IMR-90 (cell line): ENCODE data around the gene ZNF726. TPM values are rescaled to one million over a fixed set of nuclear protein-coding genes. Genes with fewer than 3 reads are reported as not detected.
"Not testable (repeated sequence)": the region's sequence is repeated elsewhere in the genome, so short reads cannot be mapped to it uniquely, and the experiment has no call there.

ENCODE experiments used
- ATAC-seq: fragments of 200-7000 bp; cut with Tn5 transposase; 2 replicates; pipeline ENCODE4 v1.9.1; 2020; ENCODE audit warnings: low read depth, mild to moderate bottlenecking, moderate library complexity
- BruUV-seq: library from RNA; stranded (reverse); fragments of 400-500 nt; replicated peaks from 2 replicates; lab custom pipeline; 2021; lab: Mats Ljungman, UMichigan
- CTCF ChIA-PET: fragments of 300-600 bp; formaldehyde crosslinking; extraction: SDS; loops from one replicate; lab custom pipeline; 2021; ENCODE audit warnings: antibody characterized with exemption; lab: Yijun Ruan, JAX
- POLR2A ChIA-PET: fragments of 300-600 bp; sonication (Branson Sonifier 250); formaldehyde crosslinking; loops from one replicate; lab custom pipeline; 2022; ENCODE audit warnings: antibody characterized with exemption; ENCODE audit not compliant: unreplicated experiment; lab: Charles Lee
- DNase-seq: peaks from one replicate; pipeline ENCODE4 v3.0.0; 2013
- H2AFZ ChIP-seq: replicated peaks from 2 replicates; pipeline ENCODE3; 2013; ENCODE audit warnings: low read length, mild to moderate bottlenecking; ENCODE audit not compliant: poor library complexity
- H2AK5ac ChIP-seq: 2 replicates; pipeline ENCODE4 v1.6.1; 2013; ENCODE audit warnings: low read depth, low read length, inconsistent platforms
- H2AK9ac ChIP-seq: replicated peaks from 2 replicates; pipeline ENCODE3; 2013; ENCODE audit warnings: mild to moderate bottlenecking, low read depth, low read length, moderate library complexity; ENCODE audit not compliant: poor library complexity
- H2BK120ac ChIP-seq: 2 replicates; pipeline ENCODE4 v1.6.1; 2013; ENCODE audit warnings: low read depth, low read length, inconsistent platforms
- H2BK15ac ChIP-seq: 3 replicates; pipeline ENCODE4 v1.6.1; 2013; ENCODE audit warnings: low read depth, low read length, inconsistent platforms
- H2BK20ac ChIP-seq: 2 replicates; pipeline ENCODE4 v1.6.1; 2013; ENCODE audit warnings: low read depth, mild to moderate bottlenecking, inconsistent platforms, low read length, moderate library complexity
- H2BK5ac ChIP-seq: 2 replicates; pipeline ENCODE4 v1.6.1; 2013; ENCODE audit warnings: mild to moderate bottlenecking, low read depth, low read length, inconsistent platforms; ENCODE audit not compliant: poor library complexity, severe bottlenecking
- H3K14ac ChIP-seq: replicated peaks from 2 replicates; pipeline ENCODE4 v1.6.1; 2013; ENCODE audit warnings: low read depth, low read length, inconsistent platforms
- H3K18ac ChIP-seq: 2 replicates; pipeline ENCODE4 v1.6.1; 2013; ENCODE audit warnings: low read depth, low read length, control low read depth
- H3K23ac ChIP-seq: 2 replicates; pipeline ENCODE4 v1.6.1; 2013; ENCODE audit warnings: low read depth, low read length, inconsistent platforms
- H3K27ac ChIP-seq: 2 replicates; pipeline ENCODE4 v1.5.1; 2013; ENCODE audit warnings: mild to moderate bottlenecking, control low read depth, low read length; ENCODE audit not compliant: insufficient read depth
- H3K27me3 ChIP-seq: 2 replicates; pipeline ENCODE4 v1.6.1; 2013; ENCODE audit warnings: low read length; ENCODE audit not compliant: control insufficient read depth, insufficient read depth
- H3K36me3 ChIP-seq: 2 replicates; pipeline ENCODE4 v1.6.1; 2013; ENCODE audit warnings: low read length, mixed read lengths; ENCODE audit not compliant: control insufficient read depth, insufficient read depth
- H3K4ac ChIP-seq: 2 replicates; pipeline ENCODE4 v1.6.1; 2013; ENCODE audit warnings: low read depth, low read length, inconsistent platforms
- H3K4me1 ChIP-seq: 2 replicates; pipeline ENCODE4 v1.6.1; 2013; ENCODE audit warnings: low read length, mixed read lengths; ENCODE audit not compliant: control insufficient read depth, insufficient read depth
- H3K4me2 ChIP-seq: 2 replicates; pipeline ENCODE4 v1.6.1; 2013; ENCODE audit warnings: low read depth, mild to moderate bottlenecking, control low read depth, low read length, moderate library complexity
- H3K4me3 ChIP-seq: 2 replicates; pipeline ENCODE4 v1.5.1; 2013; ENCODE audit warnings: low read depth, mild to moderate bottlenecking, control low read depth, low read length, moderate library complexity; ENCODE audit not compliant: insufficient read depth
- H3K56ac ChIP-seq: 2 replicates; pipeline ENCODE4 v1.6.1; 2013; ENCODE audit warnings: low read length, inconsistent platforms; ENCODE audit not compliant: insufficient read depth; ENCODE audit errors: extremely low read depth
- H3K79me1 ChIP-seq, 2 experiments: 2 replicates each; pipeline ENCODE4 v1.6.1; 2013; ENCODE audit warnings: low read length in 2 of 2, inconsistent platforms in 1 of 2, low read depth in 1 of 2
- H3K9ac ChIP-seq: 2 replicates; pipeline ENCODE4 v1.6.1; 2013; ENCODE audit warnings: low read depth, low read length, control low read depth
- H3K9me1 ChIP-seq: 2 replicates; pipeline ENCODE4 v1.6.1; 2013; ENCODE audit warnings: low read length, inconsistent platforms; ENCODE audit not compliant: insufficient read depth
- H3K9me3 ChIP-seq: 2 replicates; pipeline ENCODE4 v1.6.1; 2013; ENCODE audit warnings: low read length; ENCODE audit not compliant: control insufficient read depth, insufficient read depth
- H4K20me1 ChIP-seq: 2 replicates; pipeline ENCODE4 v1.6.1; 2013; ENCODE audit warnings: low read length, inconsistent platforms; ENCODE audit not compliant: insufficient read depth
- H4K5ac ChIP-seq: 2 replicates; pipeline ENCODE4 v1.6.1; 2013; ENCODE audit warnings: mild to moderate bottlenecking, low read depth, low read length, control low read depth
- H4K8ac ChIP-seq, 2 experiments: 2 replicates each; pipeline ENCODE4 v1.6.1; 2013; ENCODE audit warnings: low read depth in 2 of 2, low read length in 2 of 2, control low read depth in 1 of 2, inconsistent platforms in 1 of 2
- H4K91ac ChIP-seq: 2 replicates; pipeline ENCODE4 v1.6.1; 2013; ENCODE audit warnings: low read depth, low read length, inconsistent platforms; ENCODE audit not compliant: insufficient read depth
- WGBS, 2 experiments: methylation state at CpG; one replicate each; pipeline versions ENCODE4 v1.1.5 to v1.1.7; 2013; ENCODE audit warnings: missing lambda C conversion rate in 2 of 2; ENCODE audit not compliant: insufficient read length in 1 of 2; ENCODE audit errors: extremely low coverage in 2 of 2; 5-methylcytosine and 5-hydroxymethylcytosine counted together
- dilution Hi-C: fragments of 300-500 bp; cut with HindIII; formaldehyde crosslinking; loops from one replicate; pipeline ENCODE4 v1.14.3; 2018; ENCODE audit warnings: low sequenced_read_pairs; ENCODE audit not compliant: unreplicated experiment
- in situ Hi-C: fragments of 300-500 bp; cut with MboI; formaldehyde crosslinking; loops from 3 replicates; pipeline ENCODE4 v1.14.3; 2019; ENCODE audit warnings: low sequenced_read_pairs, inconsistent platforms, mixed read lengths
- intact Hi-C: fragments of 100-400 bp; cut with micrococcal nuclease; formaldehyde crosslinking; loops from 2 replicates; pipeline ENCODE4 v1.10.0; 2022
- polyA plus RNA-seq, 3 experiments: library from polyadenylated mRNA; depleted of rRNA; stranded (reverse); fragments of >200 nt; gene quantifications; 2 replicates each; pipeline ENCODE4 v1.2.3, GENCODE V29; 2012; ENCODE audit warnings: low replicate concordance in 1 of 3
- total RNA-seq: library from RNA; depleted of rRNA; stranded (reverse); fragments of >200 nt; gene quantifications from 2 replicates; pipeline ENCODE4 v1.2.3, GENCODE V29; 2012

ZNF726 gene
- total and polyA plus RNA-seq, 2 of the 4 experiments (the other 2 are of a cell fraction): 1.2 to 2.0 TPM

DNA sequence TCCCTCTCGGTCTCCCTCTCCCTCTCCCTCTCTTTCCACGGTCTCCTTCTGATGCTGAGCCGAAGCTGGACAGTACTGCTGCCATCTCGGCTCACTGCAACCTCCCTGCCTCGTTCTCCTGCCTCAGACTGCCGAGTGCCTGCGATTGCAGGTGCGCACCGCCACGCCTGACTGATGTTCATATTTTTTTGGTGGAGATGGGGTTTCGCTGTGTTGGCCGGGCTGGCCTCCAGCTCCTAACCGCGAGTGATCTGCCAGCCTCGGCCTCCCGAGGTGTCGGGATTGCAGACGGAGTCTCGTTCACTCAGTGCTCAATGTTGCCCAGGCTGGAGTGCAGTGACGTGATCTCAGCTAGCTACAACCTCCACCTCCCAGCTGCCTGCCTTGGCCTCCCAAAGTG lies 48.7 kb downstream of the ZNF726 start:
- H3K79me1 ChIP-seq, H2BK5ac ChIP-seq, H3K14ac ChIP-seq, H3K23ac ChIP-seq, H2BK15ac ChIP-seq, H2AK5ac ChIP-seq, BruUV-seq, H3K4me3 ChIP-seq, H4K20me1 ChIP-seq, H3K4ac ChIP-seq, H3K56ac ChIP-seq, ATAC-seq, CTCF ChIA-PET, H2BK120ac ChIP-seq, H3K9me1 ChIP-seq, H3K18ac ChIP-seq, H3K27me3 ChIP-seq, H2AFZ ChIP-seq, H3K4me1 ChIP-seq, POLR2A ChIA-PET, H3K9me3 ChIP-seq, H4K8ac ChIP-seq, dilution Hi-C loops, H2AK9ac ChIP-seq, H3K27ac ChIP-seq, intact Hi-C loops, H4K5ac ChIP-seq, H3K4me2 ChIP-seq, H3K9ac ChIP-seq, in situ Hi-C loops, DNase-seq, H4K91ac ChIP-seq, H3K36me3 ChIP-seq, H2BK20ac ChIP-seq: not testable (repeated sequence)
- WGBS, 2 experiments: no CpG with 5 or more reads among the region's 20 CpGs

DNA sequence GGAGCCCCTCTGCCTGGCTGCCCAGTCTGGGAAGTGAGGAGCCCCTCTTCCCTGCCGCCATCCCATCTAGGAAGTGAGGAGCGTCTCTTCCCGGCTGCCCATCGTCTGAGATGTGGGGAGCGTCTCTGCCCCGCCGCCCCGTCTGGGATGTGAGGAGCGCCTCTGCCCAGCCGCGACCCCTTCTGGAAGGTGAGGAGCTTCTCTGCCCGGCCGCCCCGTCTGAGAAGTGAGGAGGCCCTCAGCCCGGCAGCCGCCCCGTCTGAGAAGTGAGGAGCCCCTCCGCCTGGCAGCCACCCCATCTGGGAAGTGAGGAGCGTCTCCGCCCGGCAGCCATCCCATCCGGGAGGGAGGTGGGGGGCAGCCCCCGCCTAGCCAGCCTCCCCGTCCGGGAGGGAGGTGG lies 49.2 kb downstream of the ZNF726 start:
- H3K27me3 ChIP-seq, H4K5ac ChIP-seq, H2AK5ac ChIP-seq, H2BK5ac ChIP-seq, POLR2A ChIA-PET, BruUV-seq, H4K8ac ChIP-seq, ATAC-seq, H2BK120ac ChIP-seq, H2BK15ac ChIP-seq, H3K36me3 ChIP-seq, in situ Hi-C loops, H3K4me1 ChIP-seq, H3K4ac ChIP-seq, H2AK9ac ChIP-seq, H3K4me3 ChIP-seq, H4K91ac ChIP-seq, H2BK20ac ChIP-seq, H3K9me3 ChIP-seq, H3K56ac ChIP-seq, H3K23ac ChIP-seq, H3K9me1 ChIP-seq, intact Hi-C loops, H3K4me2 ChIP-seq, H2AFZ ChIP-seq, H3K9ac ChIP-seq, dilution Hi-C loops, H3K27ac ChIP-seq, CTCF ChIA-PET, H3K14ac ChIP-seq, H3K18ac ChIP-seq, H4K20me1 ChIP-seq, H3K79me1 ChIP-seq, DNase-seq: not testable (repeated sequence)
- no CpG with 5 or more reads among the region's 25 CpGs for WGBS, 2 experiments
